Measurements from ENCODE around the gene CYB561A3. TPM values are rescaled to one million over a fixed set of nuclear protein-coding genes. Genes with fewer than 3 reads are reported as not detected.

Gene CYB561A3
- total and polyA plus RNA-seq, 2 of the 13 experiments (the other 11 are each of a cell fraction or from before 2014, with no cell fraction given): 11.4 to 14.9 TPM

- peak; percentile 61 for TF ChIP-seq AGO2 (optimal IDR thresholded peaks at IDR 0.05; ENCODE audit: low read depth, low read length)
Measured at GRCh38 chr11:61338783-61339489, 22.7 kb downstream of the CYB561A3 start (continued).

- no peak overlapping the region for H2AFZ ChIP-seq (ENCODE audit: low read length)
- H3K36me3 ChIP-seq (replicated peaks in 1 of 2; ENCODE audit: control insufficient read depth in 1 of 2, insufficient read depth in 2 of 2, low read length in 2 of 2): peaks cover 30 to 48% of the 10 kb centered on the region in 2 experiments
- H3K79me2 ChIP-seq (ENCODE audit: insufficient read depth, low read length): peaks cover 44% of the 10 kb centered on the region
- DNase-seq (ENCODE audit: low spot score) (no peak), FAIRE-seq (no peak), ATAC-seq (no peak)
- 0 out of 2 replicates have a peak, but pooled peaks cover 4% of the 10 kb centered on the region for H4K20me1 ChIP-seq (ENCODE audit: insufficient read depth, low read length)
- no peak overlapping the region for H3K4me3 ChIP-seq (replicated peaks in 1 of 3; ENCODE audit: insufficient read depth in 1 of 3, low read depth in 2 of 3, low read length in 3 of 3)
- no peak overlapping the region for H3K9ac ChIP-seq (ENCODE audit: insufficient read depth, low read depth, low read length)
- intact Hi-C loops (cut with micrococcal nuclease; ENCODE audit: unreplicated experiment) (loop anchor here (2.0 to 10.0 kb wide), 2 partner anchors 55 to 83 kb away; partner anchors contain the start of gene TMEM216), in situ Hi-C loops (cut with HindIII; ENCODE audit: extremely low pct_ligation_motif_present, low pct_unique_long_range_greater_than_20kb) (loop anchor here (5.0 kb wide), 1 partner anchor 49 kb away; no protein-coding TSS in a partner anchor)
- H3K27ac ChIP-seq (ENCODE audit: extremely low read length, insufficient read depth, low read length): no peak overlapping the region
- WGBS (ENCODE audit: low lambda C conversion rate): 98% methylated on average over 11 of the region's 15 CpGs
- no peaks in the 10 kb centered on the region for H3K9me3 ChIP-seq (ENCODE audit: low read length)
- H3K4me2 ChIP-seq (ENCODE audit: low read depth, low read length): no peak overlapping the region
- ChIA-PET POLR2A (interaction anchor here (1.0 to 1.3 kb wide), 4 partner anchors 11 to 54 kb away, joined by 3 to 5 read pairs (median 3); partner anchors contain the start of genes TMEM138 and TMEM216), CTCF (ENCODE audit: low intra/inter-chr PET ratio, low total read pairs) (interaction anchor here (4.1 kb wide), 1 partner anchor 47 kb away, joined by 69 read pairs; no protein-coding TSS in a partner anchor)
- H3K27me3 ChIP-seq (ENCODE audit: control insufficient read depth in 1 of 2, insufficient read depth in 2 of 2, low read length in 2 of 2): no peaks in the 10 kb centered on the region; a peak in 1 of 5 replicates
- no TSS peak for BruUV-seq (replicated peaks)
- H3K4me1 ChIP-seq (ENCODE audit: insufficient read depth, low read length): peaks cover 33% of the 10 kb centered on the region
- TF ChIP-seq ZMAT5 (CRISPR knock-in tag; IDR thresholded peaks at IDR 0.05; ENCODE audit: borderline replicate concordance, low read depth) (no peak), ZBTB4 (CRISPR knock-in tag; IDR thresholded peaks at IDR 0.05; ENCODE audit: borderline replicate concordance) (no peak), PAF1 (CRISPR knock-in tag; IDR thresholded peaks at IDR 0.05) (no peak), HDAC2 (CRISPR knock-in tag; IDR thresholded peaks at IDR 0.05) (no peak), RBFOX2 (IDR thresholded peaks at IDR 0.05; ENCODE audit: low read depth, low read length) (peak; percentile 55; the same call in 1 of the 2 replicates), ASH2L (IDR thresholded peaks at IDR 0.05; ENCODE audit: insufficient read length, low read depth, low read length) (no peak), RBM22 (optimal IDR thresholded peaks at IDR 0.05; ENCODE audit: low read length) (peak; percentile 48), AGO2 (optimal IDR thresholded peaks at IDR 0.05; ENCODE audit: low read depth, low read length) (peak; percentile 38), ZBTB38 (CRISPR knock-in tag; IDR thresholded peaks at IDR 0.05) (no peak), HNRNPH1 (optimal IDR thresholded peaks at IDR 0.05; ENCODE audit: low read depth, low read length) (no peak), RFXAP (CRISPR knock-in tag; IDR thresholded peaks at IDR 0.05; ENCODE audit: borderline replicate concordance) (no peak), ZNF121 (CRISPR knock-in tag; IDR thresholded peaks at IDR 0.05) (no peak), KAT7 (CRISPR knock-in tag; IDR thresholded peaks at IDR 0.05; ENCODE audit: borderline replicate concordance) (no peak), CREB3 (CRISPR knock-in tag; IDR thresholded peaks at IDR 0.05) (no peak), ZNF75D (CRISPR knock-in tag; IDR thresholded peaks at IDR 0.05; ENCODE audit: borderline replicate concordance) (no peak)
Measured at GRCh38 chr11:61337706-61338470, 23.8 kb downstream of the CYB561A3 start.

Data from HepG2 (cell line).